GM20000 (cell line): ENCODE data around the gene ANKRD44.
A peak's percentile ranks its signal among the peaks of the same experiment; 100 is the strongest.

Experiments used
- DNase-seq: peaks from one replicate; pipeline ENCODE4 v3.0.0; 2012; ENCODE audit warnings: low spot score
- TF ChIP-seq, protein P1 (sequence below): IDR thresholded peaks from 2 replicates; pipeline ENCODE4 v1.5.1; 2012; ENCODE audit warnings: mild to moderate bottlenecking, control low read depth; ENCODE audit errors: extremely low read depth, missing control alignments

ANKRD44 gene

DNA sequence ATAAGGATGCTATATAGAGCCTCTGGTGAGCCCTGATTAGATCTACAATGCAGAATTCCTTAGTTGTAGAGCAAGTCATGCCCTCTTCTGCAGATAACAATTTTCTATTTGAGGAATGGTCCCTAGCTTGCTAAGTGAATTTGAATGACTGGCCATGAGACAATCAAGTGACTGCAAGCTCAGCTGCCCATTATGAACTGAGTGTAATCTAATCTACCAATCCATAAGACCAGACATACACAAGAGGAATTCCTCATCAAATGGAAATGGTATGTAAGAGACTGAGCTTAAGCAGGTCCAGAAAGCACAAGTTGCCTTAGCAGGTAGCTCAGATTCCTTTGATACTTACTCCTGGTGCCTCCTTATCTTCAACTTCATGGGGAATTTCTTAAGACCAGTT lies 4.8 kb upstream of the ANKRD44 start:
- no peak for DNase-seq
- TF ChIP-seq, protein P1, sequence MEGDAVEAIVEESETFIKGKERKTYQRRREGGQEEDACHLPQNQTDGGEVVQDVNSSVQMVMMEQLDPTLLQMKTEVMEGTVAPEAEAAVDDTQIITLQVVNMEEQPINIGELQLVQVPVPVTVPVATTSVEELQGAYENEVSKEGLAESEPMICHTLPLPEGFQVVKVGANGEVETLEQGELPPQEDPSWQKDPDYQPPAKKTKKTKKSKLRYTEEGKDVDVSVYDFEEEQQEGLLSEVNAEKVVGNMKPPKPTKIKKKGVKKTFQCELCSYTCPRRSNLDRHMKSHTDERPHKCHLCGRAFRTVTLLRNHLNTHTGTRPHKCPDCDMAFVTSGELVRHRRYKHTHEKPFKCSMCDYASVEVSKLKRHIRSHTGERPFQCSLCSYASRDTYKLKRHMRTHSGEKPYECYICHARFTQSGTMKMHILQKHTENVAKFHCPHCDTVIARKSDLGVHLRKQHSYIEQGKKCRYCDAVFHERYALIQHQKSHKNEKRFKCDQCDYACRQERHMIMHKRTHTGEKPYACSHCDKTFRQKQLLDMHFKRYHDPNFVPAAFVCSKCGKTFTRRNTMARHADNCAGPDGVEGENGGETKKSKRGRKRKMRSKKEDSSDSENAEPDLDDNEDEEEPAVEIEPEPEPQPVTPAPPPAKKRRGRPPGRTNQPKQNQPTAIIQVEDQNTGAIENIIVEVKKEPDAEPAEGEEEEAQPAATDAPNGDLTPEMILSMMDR = no peak

DNA sequence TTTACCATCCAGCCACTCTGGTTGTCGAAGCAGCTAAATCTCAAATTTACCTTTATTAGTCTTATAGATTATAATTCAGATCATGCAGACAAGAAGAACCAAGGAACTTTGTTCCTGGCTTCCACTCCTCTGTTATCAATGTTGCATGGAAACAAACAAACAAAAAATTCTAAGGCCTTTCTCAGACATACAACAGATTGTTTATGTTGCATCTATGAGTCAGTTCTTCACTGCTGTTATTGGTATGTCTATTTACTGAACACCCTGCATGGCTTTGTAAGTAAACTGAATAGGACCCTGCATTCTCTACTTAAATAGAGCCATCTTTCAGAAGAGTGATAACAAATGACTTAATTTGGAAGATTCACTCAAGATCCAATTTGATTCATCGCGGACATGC lies 1.6 kb upstream of the ANKRD44 start:
- DNase-seq = no peak
- TF ChIP-seq, protein P1 = no peak

DNA sequence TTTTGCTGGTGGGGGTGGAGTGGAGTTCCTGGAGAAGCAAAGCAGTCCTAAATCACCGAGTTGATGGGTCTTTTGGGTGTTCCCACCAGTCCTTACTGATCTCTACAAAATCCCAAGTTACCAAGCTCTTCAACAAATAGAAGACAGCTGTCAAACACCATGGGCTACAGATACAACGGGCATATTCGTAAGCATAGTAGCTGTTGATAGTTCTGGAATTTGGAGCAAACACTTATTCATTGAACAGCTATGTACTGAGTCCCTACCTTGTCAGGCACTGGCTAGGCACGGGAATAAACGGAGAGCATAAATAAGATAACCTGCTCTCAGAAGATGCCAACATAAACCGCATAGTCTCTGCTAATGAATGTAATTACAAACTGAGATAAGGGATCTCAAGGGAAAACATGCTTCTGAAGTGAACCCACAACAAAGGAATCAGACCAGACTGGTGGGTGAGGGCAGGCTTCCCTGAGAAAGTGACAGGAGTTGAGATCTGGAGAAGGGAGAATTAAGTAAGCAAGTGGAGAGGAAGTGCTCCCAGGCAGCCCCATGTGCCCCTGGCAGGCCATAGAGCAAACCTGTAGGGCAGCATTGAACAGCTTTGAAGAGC lies 947 bp upstream of the ANKRD44 start:
- no peak for DNase-seq
- TF ChIP-seq, protein P1 = no peak

DNA sequence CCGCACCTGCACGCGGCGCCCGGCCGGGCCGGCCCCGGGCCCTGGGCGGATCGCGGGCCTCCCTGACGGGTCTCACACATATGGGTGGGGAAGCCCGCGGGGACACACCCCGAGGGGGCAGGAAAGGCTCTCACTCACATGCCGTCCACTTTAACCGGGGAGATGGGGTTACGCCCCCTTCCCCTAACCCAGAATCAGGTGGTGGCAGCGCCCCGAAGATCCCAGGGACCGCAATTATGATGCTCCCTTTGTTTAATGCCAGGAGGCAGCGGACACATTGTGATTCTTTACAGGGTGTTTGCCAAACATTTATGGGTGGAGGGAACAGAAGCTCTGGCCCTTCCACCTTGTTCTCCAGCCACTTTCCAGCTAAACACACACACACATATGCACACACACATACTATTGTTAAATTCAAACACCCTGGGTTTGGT lies 424 bp upstream of the ANKRD44 start:
- no peak for DNase-seq
- TF ChIP-seq, protein P1 = no peak

DNA sequence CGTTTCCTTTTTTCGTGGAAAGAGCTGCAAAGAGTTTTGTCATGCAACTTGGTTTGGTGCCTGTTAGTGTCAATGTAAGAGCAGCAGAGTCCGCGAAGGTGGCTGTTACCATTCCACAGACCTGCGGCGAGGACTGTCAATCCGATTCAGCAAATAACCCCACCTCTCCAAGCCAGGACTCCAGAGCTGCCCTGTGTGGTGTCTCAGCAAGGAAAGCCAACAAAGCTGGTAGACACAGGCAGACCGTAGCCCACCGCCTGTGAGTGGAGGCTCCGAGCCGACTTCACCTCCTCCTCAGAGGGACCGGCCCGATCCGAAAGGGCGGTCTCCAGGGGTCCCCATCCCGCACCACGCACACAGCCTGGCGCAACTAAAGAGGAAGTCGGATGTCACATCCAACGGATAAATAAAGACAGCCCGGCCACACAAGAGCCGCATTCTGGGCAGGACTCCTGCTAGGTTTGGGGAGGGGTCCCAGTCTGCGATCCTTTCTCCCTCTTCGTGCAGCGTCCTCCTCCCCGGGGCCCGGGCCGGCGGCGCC lies 819 bp downstream of the ANKRD44 start:
- TF ChIP-seq, protein P1 = no peak
- peak; percentile 60 for DNase-seq

DNA sequence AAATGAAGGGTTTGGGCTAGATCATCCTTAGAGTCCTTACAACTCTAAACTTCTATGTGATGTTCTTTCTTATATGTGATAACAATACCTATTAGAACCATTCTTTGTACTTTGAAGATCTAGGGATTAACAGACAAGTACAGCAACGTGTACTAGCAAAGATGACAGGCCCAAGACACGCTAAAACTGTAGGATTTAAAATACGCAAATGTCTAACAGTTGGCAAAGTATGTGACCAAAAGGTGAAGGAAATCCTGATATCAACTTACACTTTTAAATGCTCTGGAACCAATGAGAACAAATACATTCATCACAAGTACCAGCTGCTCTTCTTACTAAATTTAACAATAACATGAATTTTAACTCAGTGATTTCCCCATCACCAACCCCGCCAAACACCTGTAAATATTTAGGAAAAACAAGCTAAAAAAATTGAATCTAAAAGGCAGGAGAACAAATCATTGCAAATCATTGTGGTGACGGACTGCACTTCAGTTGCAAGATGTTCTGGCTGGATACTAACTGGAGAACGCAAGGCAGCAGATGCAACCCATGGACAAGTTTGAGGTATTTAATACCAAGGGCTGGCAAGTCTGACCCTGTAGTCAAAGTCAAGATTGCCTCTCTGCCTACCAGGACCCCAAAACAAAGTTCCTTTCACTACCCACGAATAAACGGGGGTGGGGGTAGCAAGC lies 1.4 kb downstream of the ANKRD44 start:
- DNase-seq = peak; percentile 53
- TF ChIP-seq, protein P1 = no peak

DNA sequence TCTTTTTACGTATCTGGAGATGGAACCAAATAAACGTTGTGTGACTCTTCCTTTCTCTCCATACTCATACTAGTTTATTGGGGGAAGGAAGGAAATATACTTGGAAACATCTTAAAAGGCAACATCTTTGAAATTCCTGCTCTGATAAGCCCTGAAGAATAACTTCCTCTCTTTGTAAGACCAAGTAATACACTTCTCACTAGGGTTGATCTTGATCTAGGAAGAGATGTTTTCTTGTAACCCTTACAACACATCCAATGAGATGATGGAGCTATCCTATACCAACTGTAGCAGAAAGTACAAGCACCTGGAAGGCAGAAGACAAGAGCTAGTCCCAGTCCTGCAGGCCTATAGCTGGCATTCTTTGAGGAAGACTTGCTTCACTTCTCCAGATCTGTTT lies 2.0 kb downstream of the ANKRD44 start:
- DNase-seq = no peak
- TF ChIP-seq, protein P1 = no peak
